ENCODE measurements around the gene IQSEC1. TPM values are rescaled to one million over a fixed set of nuclear protein-coding genes. Genes with fewer than 3 reads are reported as not detected.

The IQSEC1 gene
- total and polyA plus RNA-seq, 10 of the 15 experiments (the other 5 are each of a cell fraction or from before 2014, with no cell fraction given): 0.92 to 55.2 (median 8.5) TPM

DNA sequence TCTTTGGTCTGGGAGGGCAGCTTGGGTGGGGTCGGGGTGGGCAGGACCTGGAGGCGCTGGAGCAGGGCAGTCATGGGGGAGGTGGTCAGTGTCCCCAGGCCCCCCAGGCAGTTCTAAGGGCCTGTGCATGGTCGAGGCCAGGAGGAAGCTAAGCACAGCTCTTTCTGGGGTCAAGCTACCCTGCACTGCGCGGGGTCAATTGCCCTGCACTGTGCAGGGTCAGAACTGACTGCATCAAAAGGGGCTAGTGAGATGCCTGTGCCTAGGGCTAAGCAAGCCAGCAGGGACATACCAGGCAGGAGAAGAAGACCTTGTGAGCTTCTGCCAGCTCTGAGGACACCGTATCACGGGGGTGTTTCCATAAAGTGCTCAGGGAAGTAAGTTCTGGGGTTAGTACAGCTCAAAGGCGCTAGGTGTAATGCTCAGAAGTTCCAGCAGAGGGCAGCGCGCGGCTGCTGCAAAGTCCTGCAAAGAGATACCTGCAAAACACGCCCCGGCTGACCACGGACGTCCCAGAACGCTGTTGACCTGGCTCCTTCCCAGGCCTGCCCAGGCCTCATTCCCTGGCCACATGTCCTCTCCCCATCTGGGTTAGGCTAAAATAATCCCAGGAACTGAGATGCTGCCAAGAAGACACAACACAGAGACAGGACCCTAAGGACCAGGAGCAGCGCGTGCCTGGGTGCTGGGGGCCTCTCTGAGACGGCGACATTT lies 18.8 kb upstream of the IQSEC1 start:
- H3K4me2 ChIP-seq (ENCODE audit: control insufficient read depth, insufficient read depth): no peak overlapping the region
- ChIA-PET POLR2A (interaction anchor here (1.3 to 2.0 kb wide), 4 partner anchors 19 to 370 kb away, joined by 3 to 6 read pairs (median 4); no protein-coding TSS in a partner anchor), RAD21 (ENCODE audit: unreplicated experiment) (interaction anchor here (0.6 to 4.8 kb wide), 45 partner anchors 9 to 557 kb away, joined by 3 to 86 read pairs (median 4); partner anchors contain the start of gene HDAC11)
- TF ChIP-seq NFIC (IDR thresholded peaks at IDR 0.05; ENCODE audit: low read depth, low read length) (no peak), CBX3 (IDR thresholded peaks at IDR 0.05; ENCODE audit: borderline replicate concordance, low read depth) (no peak), DPF2 (IDR thresholded peaks at IDR 0.05) (no peak), NR2F1 (conservative IDR thresholded peaks at IDR 0.05) (no peak), GATAD2B (conservative IDR thresholded peaks at IDR 0.05; ENCODE audit: low read depth) (no peak), RUNX3 (IDR thresholded peaks at IDR 0.05; ENCODE audit: low read length) (no peak), EGR1 (IDR thresholded peaks at IDR 0.05; ENCODE audit: borderline replicate concordance in 1 of 2, low read depth in 2 of 2, low read length in 2 of 2) (no peak), POLR2AphosphoS2 (IDR thresholded peaks at IDR 0.05; ENCODE audit: low read depth, low read length) (no peak), RAD21 (IDR thresholded peaks at IDR 0.05; ENCODE audit: insufficient read depth, low read depth, low read length) (peak; percentile 87), CREM (IDR thresholded peaks at IDR 0.05; ENCODE audit: low read depth) (0 out of 2 replicates have a peak, but pooled peaks have one; percentile 20), NFXL1 (IDR thresholded peaks at IDR 0.05; ENCODE audit: borderline replicate concordance) (no peak), SPI1 (IDR thresholded peaks at IDR 0.05; ENCODE audit: borderline replicate concordance, insufficient read depth, low read depth, low read length) (no peak), POU2F2 (IDR thresholded peaks at IDR 0.05; ENCODE audit: borderline replicate concordance, low read depth, low read length) (0 out of 3 replicates have a peak, but pooled peaks have one; percentile 35)
- TF ChIP-seq, protein P1, sequence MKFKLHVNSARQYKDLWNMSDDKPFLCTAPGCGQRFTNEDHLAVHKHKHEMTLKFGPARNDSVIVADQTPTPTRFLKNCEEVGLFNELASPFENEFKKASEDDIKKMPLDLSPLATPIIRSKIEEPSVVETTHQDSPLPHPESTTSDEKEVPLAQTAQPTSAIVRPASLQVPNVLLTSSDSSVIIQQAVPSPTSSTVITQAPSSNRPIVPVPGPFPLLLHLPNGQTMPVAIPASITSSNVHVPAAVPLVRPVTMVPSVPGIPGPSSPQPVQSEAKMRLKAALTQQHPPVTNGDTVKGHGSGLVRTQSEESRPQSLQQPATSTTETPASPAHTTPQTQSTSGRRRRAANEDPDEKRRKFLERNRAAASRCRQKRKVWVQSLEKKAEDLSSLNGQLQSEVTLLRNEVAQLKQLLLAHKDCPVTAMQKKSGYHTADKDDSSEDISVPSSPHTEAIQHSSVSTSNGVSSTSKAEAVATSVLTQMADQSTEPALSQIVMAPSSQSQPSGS (IDR thresholded peaks at IDR 0.05; ENCODE audit: low read length): no peak
- TF ChIP-seq, protein P2, sequence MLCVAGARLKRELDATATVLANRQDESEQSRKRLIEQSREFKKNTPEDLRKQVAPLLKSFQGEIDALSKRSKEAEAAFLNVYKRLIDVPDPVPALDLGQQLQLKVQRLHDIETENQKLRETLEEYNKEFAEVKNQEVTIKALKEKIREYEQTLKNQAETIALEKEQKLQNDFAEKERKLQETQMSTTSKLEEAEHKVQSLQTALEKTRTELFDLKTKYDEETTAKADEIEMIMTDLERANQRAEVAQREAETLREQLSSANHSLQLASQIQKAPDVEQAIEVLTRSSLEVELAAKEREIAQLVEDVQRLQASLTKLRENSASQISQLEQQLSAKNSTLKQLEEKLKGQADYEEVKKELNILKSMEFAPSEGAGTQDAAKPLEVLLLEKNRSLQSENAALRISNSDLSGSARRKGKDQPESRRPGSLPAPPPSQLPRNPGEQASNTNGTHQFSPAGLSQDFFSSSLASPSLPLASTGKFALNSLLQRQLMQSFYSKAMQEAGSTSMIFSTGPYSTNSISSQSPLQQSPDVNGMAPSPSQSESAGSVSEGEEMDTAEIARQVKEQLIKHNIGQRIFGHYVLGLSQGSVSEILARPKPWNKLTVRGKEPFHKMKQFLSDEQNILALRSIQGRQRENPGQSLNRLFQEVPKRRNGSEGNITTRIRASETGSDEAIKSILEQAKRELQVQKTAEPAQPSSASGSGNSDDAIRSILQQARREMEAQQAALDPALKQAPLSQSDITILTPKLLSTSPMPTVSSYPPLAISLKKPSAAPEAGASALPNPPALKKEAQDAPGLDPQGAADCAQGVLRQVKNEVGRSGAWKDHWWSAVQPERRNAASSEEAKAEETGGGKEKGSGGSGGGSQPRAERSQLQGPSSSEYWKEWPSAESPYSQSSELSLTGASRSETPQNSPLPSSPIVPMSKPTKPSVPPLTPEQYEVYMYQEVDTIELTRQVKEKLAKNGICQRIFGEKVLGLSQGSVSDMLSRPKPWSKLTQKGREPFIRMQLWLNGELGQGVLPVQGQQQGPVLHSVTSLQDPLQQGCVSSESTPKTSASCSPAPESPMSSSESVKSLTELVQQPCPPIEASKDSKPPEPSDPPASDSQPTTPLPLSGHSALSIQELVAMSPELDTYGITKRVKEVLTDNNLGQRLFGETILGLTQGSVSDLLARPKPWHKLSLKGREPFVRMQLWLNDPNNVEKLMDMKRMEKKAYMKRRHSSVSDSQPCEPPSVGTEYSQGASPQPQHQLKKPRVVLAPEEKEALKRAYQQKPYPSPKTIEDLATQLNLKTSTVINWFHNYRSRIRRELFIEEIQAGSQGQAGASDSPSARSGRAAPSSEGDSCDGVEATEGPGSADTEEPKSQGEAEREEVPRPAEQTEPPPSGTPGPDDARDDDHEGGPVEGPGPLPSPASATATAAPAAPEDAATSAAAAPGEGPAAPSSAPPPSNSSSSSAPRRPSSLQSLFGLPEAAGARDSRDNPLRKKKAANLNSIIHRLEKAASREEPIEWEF (IDR thresholded peaks at IDR 0.05; ENCODE audit: insufficient replicate concordance, low read depth, low read length): no peak
- TF ChIP-seq, protein P3, sequence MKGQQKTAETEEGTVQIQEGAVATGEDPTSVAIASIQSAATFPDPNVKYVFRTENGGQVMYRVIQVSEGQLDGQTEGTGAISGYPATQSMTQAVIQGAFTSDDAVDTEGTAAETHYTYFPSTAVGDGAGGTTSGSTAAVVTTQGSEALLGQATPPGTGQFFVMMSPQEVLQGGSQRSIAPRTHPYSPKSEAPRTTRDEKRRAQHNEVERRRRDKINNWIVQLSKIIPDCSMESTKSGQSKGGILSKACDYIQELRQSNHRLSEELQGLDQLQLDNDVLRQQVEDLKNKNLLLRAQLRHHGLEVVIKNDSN (IDR thresholded peaks at IDR 0.05; ENCODE audit: borderline replicate concordance, extremely low read length, insufficient read depth, low read depth, low read length): no peak

More for the DNA sequence above, 18.8 kb upstream of the IQSEC1 start:
- ChIA-PET SMC1A (ENCODE audit: uncharacterized antibody, unreplicated experiment) (interaction anchor here (0.6 to 4.2 kb wide), 26 partner anchors 8 to 556 kb away, joined by 3 to 86 read pairs (median 4); no protein-coding TSS in a partner anchor), CTCF (interaction anchor here (0.5 to 6.3 kb wide), 74 partner anchors 9 to 956 kb away, joined by 3 to 146 read pairs (median 4); partner anchors contain the start of genes HDAC11 and IQSEC1)
- intact Hi-C loops (cut with micrococcal nuclease; ENCODE audit: unreplicated experiment): loop anchor here (1.0 to 10.0 kb wide), 4 partner anchors 46 to 559 kb away; no protein-coding TSS in a partner anchor
- ATAC-seq (peak; percentile 86), DNase-seq (ENCODE audit: low read depth, low spot score) (no peak), FAIRE-seq (peak; percentile 90)
- no peaks in the 10 kb centered on the region for H3K36me3 ChIP-seq (ENCODE audit: control insufficient read depth in 2 of 2, insufficient read depth in 2 of 2, low read length in 1 of 2)
- no peak overlapping the region for H3K27ac ChIP-seq (ENCODE audit: control insufficient read depth, insufficient read depth)
- H3K4me1 ChIP-seq (ENCODE audit: control insufficient read depth, insufficient read depth, low read length): peaks cover 25% of the 10 kb centered on the region
- no peak overlapping the region for H2AFZ ChIP-seq (ENCODE audit: control insufficient read depth, low read depth, low read length)
- H4K20me1 ChIP-seq (ENCODE audit: control insufficient read depth, insufficient read depth): no peaks in the 10 kb centered on the region
- WGBS (ENCODE audit: insufficient coverage, insufficient replicate concordance, low lambda C conversion rate, missing lambda C conversion rate): 37% methylated on average over 20 of the region's 20 CpGs
- H3K27me3 ChIP-seq (replicated peaks in 1 of 2; ENCODE audit: control insufficient read depth in 2 of 2, insufficient read depth in 2 of 2, low read length in 1 of 2): no peaks in the 10 kb centered on the region
- no peaks in the 10 kb centered on the region for H3K79me2 ChIP-seq (ENCODE audit: control insufficient read depth, insufficient read depth, low read length)
- in situ Hi-C loops (cut with MboI): no loop called here
- H3K4me3 ChIP-seq: no peak overlapping the region
- H3K9me3 ChIP-seq (replicated peaks; ENCODE audit: control insufficient read depth, insufficient read depth, low read length): no peaks in the 10 kb centered on the region
- no peak overlapping the region for H3K9ac ChIP-seq (ENCODE audit: control insufficient read depth, insufficient read depth, low read length)
- BruUV-seq (replicated peaks): no TSS peak

Measured in GM12878 (cell line).